K562 (cell line): ENCODE data around the gene ACE. TPM values are rescaled to one million over a fixed set of nuclear protein-coding genes. Genes with fewer than 3 reads are reported as not detected.

Source experiments
- ATAC-seq: fragments of 200-7000 bp; cut with Tn5 transposase; 3 replicates; pipeline ENCODE4 v1.9.1; 2020; ENCODE audit warnings: moderate library complexity
- BruUV-seq: library from RNA; stranded (reverse); fragments of 400-500 nt; replicated peaks from 2 replicates; lab custom pipeline; 2021; lab: Mats Ljungman, UMichigan
- CTCF ChIA-PET: fragments of 300-600 bp; formaldehyde crosslinking; extraction: SDS; loops from one replicate; lab custom pipeline; 2021; ENCODE audit warnings: low intra/inter-chr PET ratio; lab: Yijun Ruan, JAX
- POLR2A ChIA-PET: fragments of 300-600, 350-650 bp; sonication (Branson Sonifier 250); formaldehyde crosslinking; extraction: SDS; loops from one replicate; lab custom pipeline; 2021; ENCODE audit warnings: antibody characterized with exemption, inconsistent platforms; lab: Yijun Ruan, JAX
- DNase-seq, 4 experiments: peaks; one replicate each; pipeline versions ENCODE4 v3.0.0 to v3.0.0-alpha.2; 2011 to 2018; ENCODE audit warnings: low spot score in 3 of 4, mixed read lengths in 3 of 4; ENCODE audit errors: extremely low read depth in 1 of 4
- FAIRE-seq: peaks from 2 replicates; lab custom pipeline; 2011; peaks lifted over from hg19 to GRCh38; lab: Jason Lieb, UNC
- H2AFZ ChIP-seq: 2 replicates; pipeline ENCODE4 v1.6.0; 2011; ENCODE audit warnings: low read depth, low read length, control low read depth, inconsistent platforms
- H3K27ac ChIP-seq: fragments of 200-600 bp; 3 replicates; pipeline ENCODE4 v1.8.0; 2011; ENCODE audit warnings: low read depth, mild to moderate bottlenecking, control low read depth, inconsistent platforms, low read length, moderate library complexity, mixed read lengths; ENCODE audit errors: extremely low read depth
- H3K27me3 ChIP-seq, 2 experiments: fragments of 300-600 bp in 1 of 2; 2 replicates in 1 of 2; 3 replicates in 1 of 2; pipeline versions ENCODE4 v1.6.0 to v1.8.0; 2011; ENCODE audit warnings: inconsistent platforms in 2 of 2, low read length in 2 of 2, mild to moderate bottlenecking in 1 of 2, mixed read lengths in 1 of 2, moderate library complexity in 1 of 2; ENCODE audit not compliant: control insufficient read depth in 2 of 2, insufficient read depth in 2 of 2
- H3K36me3 ChIP-seq: fragments of 300-600 bp; 3 replicates; pipeline ENCODE4 v1.8.0; 2011; ENCODE audit warnings: mild to moderate bottlenecking, low read length, inconsistent platforms; ENCODE audit not compliant: control insufficient read depth, insufficient read depth
- H3K4me1 ChIP-seq, 2 experiments: fragments of 200-600 bp in 1 of 2; replicated peaks in 1 of 2; 2 replicates in 1 of 2; 3 replicates in 1 of 2; pipeline versions ENCODE4 v1.5.1 to v1.8.0; 2011; ENCODE audit warnings: inconsistent platforms in 2 of 2, low read length in 2 of 2, mild to moderate bottlenecking in 1 of 2, mixed read lengths in 1 of 2, moderate library complexity in 1 of 2; ENCODE audit not compliant: control insufficient read depth in 2 of 2, insufficient read depth in 2 of 2
- H3K4me2 ChIP-seq: 2 replicates; pipeline ENCODE4 v1.6.1; 2011; ENCODE audit warnings: low read length, control low read depth, inconsistent platforms, mixed read lengths; ENCODE audit not compliant: insufficient read depth
- H3K4me3 ChIP-seq: fragments of 200-600 bp; sonication (generic), shearing (Covaris generic); 2 replicates; pipeline ENCODE4 v1.5.1; 2016; ENCODE audit warnings: control low read depth, inconsistent platforms
- H3K79me2 ChIP-seq: fragments of 200-600 bp; 3 replicates; pipeline ENCODE4 v1.8.0; 2011; ENCODE audit warnings: low read length, inconsistent platforms; ENCODE audit not compliant: control insufficient read depth, insufficient read depth
- H3K9ac ChIP-seq, 2 experiments: 2 replicates each; pipeline versions ENCODE4 v1.6.0 to v1.6.1; 2011; ENCODE audit warnings: low read depth in 2 of 2, low read length in 2 of 2, control low read depth in 1 of 2, inconsistent platforms in 1 of 2, mild to moderate bottlenecking in 1 of 2, mixed read lengths in 1 of 2; ENCODE audit not compliant: insufficient read depth in 1 of 2
- H3K9me1 ChIP-seq: one replicate; pipeline ENCODE4 v1.6.0; 2011; ENCODE audit warnings: inconsistent platforms, mild to moderate bottlenecking, low read length, moderate library complexity; ENCODE audit not compliant: control insufficient read depth, insufficient read depth
- H3K9me3 ChIP-seq: replicated peaks from 2 replicates; pipeline ENCODE4 v1.5.1; 2011; ENCODE audit warnings: low read depth, low read length, inconsistent platforms; ENCODE audit not compliant: control insufficient read depth, insufficient read depth
- H4K20me1 ChIP-seq: replicated peaks from 2 replicates; pipeline ENCODE4 v1.6.1; 2011; ENCODE audit warnings: low read length, inconsistent platforms, mixed read lengths; ENCODE audit not compliant: control insufficient read depth, insufficient read depth
- ARID1B ChIP-seq: fragments of 450-650 bp; IDR thresholded peaks from 2 replicates; pipeline ENCODE4 v1.6.1; 2016; ENCODE audit warnings: antibody characterized with exemption, mild to moderate bottlenecking, inconsistent platforms
- ATF3 ChIP-seq, 2 experiments: fragments of 450-650 bp in 1 of 2; sonication (generic) in 1 of 2; formaldehyde crosslinking in 1 of 2; IDR thresholded peaks in 1 of 2; conservative IDR thresholded peaks in 1 of 2; 2 replicates each; pipeline versions ENCODE4 v1.6.1 to v1.8.1; 2016 to 2023; ENCODE audit warnings: mild to moderate bottlenecking in 2 of 2, moderate library complexity in 2 of 2, inconsistent platforms in 1 of 2, missing genetic modification reagents in 1 of 2
- CEBPG ChIP-seq, 3 experiments: fragments of 200-800 bp in 1 of 3; sonication (Bioruptor generic) in 1 of 3; sonication (generic) in 1 of 3; formaldehyde crosslinking in 1 of 3; IDR thresholded peaks in 2 of 3; conservative IDR thresholded peaks in 1 of 3; 2 replicates each; pipeline versions ENCODE4 v1.6.1 to v1.8.0; 2016 to 2022; ENCODE audit warnings: missing compliant biosample characterization in 2 of 3, missing genetic modification characterization in 2 of 3, mild to moderate bottlenecking in 1 of 3, missing genetic modification reagents in 1 of 3
- DIDO1 ChIP-seq: fragments of 450-650 bp; IDR thresholded peaks from 2 replicates; pipeline ENCODE4 v1.6.1; 2016; ENCODE audit warnings: low read depth, missing biosample characterization, missing genetic modification characterization
- EGR1 ChIP-seq: fragments of 450-650 bp; conservative IDR thresholded peaks from 2 replicates; pipeline ENCODE4 v1.6.1; 2017; ENCODE audit warnings: mild to moderate bottlenecking
- FOSL1 ChIP-seq: fragments of 200-800 bp; sonication (Bioruptor generic); conservative IDR thresholded peaks from 2 replicates; pipeline ENCODE4 v1.6.1; 2016; ENCODE audit warnings: missing genetic modification characterization, missing compliant biosample characterization
- JUND ChIP-seq, 2 experiments: IDR thresholded peaks; 2 replicates in 1 of 2; 3 replicates in 1 of 2; pipeline ENCODE4 v1.6.1; 2011; ENCODE audit warnings: borderline replicate concordance in 2 of 2, low read depth in 2 of 2, low read length in 2 of 2, improper control_type of control experiment in 1 of 2, missing biosample characterization in 1 of 2, missing genetic modification characterization in 1 of 2, missing genetic modification reagents in 1 of 2
- ZBTB34 ChIP-seq: fragments of 250-450 bp; sonication (Bioruptor Pico); IDR thresholded peaks from 2 replicates; pipeline ENCODE4 v1.8.0; 2021; ENCODE audit warnings: mild to moderate bottlenecking, moderate library complexity
- ZNF584 ChIP-seq: fragments of 200-800 bp; sonication (Bioruptor generic); IDR thresholded peaks from 2 replicates; pipeline ENCODE4 v1.6.1; 2016; ENCODE audit warnings: low read depth, mild to moderate bottlenecking, missing genetic modification characterization, missing compliant biosample characterization
- ZNF740 ChIP-seq, 3 experiments: fragments of 200-800 bp in 1 of 3; sonication (Bioruptor generic) in 1 of 3; sonication (generic) in 1 of 3; formaldehyde crosslinking in 1 of 3; IDR thresholded peaks; 2 replicates each; pipeline versions ENCODE4 v1.6.1 to v1.8.0; 2016 to 2022; ENCODE audit warnings: mild to moderate bottlenecking in 2 of 3, missing compliant biosample characterization in 2 of 3, missing genetic modification characterization in 2 of 3, missing genetic modification reagents in 1 of 3
- WGBS: fragments of 100-300 bp; shearing (Covaris generic); methylation state at CpG from one replicate; pipeline ENCODE4 v1.1.6; 2016; ENCODE audit warnings: low coverage, mixed read lengths; ENCODE audit not compliant: insufficient coverage; ENCODE audit errors: missing lambda C conversion rate; 5-methylcytosine and 5-hydroxymethylcytosine counted together
- in situ Hi-C: fragments of 300-500 bp; cut with MboI; formaldehyde crosslinking; loops from 4 replicates; pipeline ENCODE4 v1.15.0; 2018; ENCODE audit warnings: inconsistent platforms, mixed read lengths
- intact Hi-C: fragments of 100-400 bp; cut with micrococcal nuclease; formaldehyde crosslinking; loops from 2 replicates; pipeline ENCODE4 v1.14.2; 2022
- polyA plus RNA-seq, 8 experiments: library from polyadenylated mRNA; depleted of rRNA in 4 of 8; stranded (reverse) in 5 of 8; unstranded in 3 of 8; fragments of >200 nt; fragmentation: Nextera tagmentation in 2 of 8; fragmentation: Illumina TruSeq in 1 of 8; extraction: Ambion mirVana in 2 of 8; extraction: Trizol in 1 of 8; gene quantifications; 2 replicates each; pipeline versions ENCODE4 v1.2.1 to v1.2.3, GENCODE V29; 2011 to 2014; ENCODE audit warnings: inconsistent platforms in 1 of 8, missing spikeins in 1 of 8
- total RNA-seq, 7 experiments: library from RNA; depleted of rRNA in 6 of 7; stranded (reverse); fragments of >200 nt in 6 of 7; fragmentation: Illumina TruSeq in 2 of 7; extraction: Trizol in 2 of 7; gene quantifications; 2 replicates each; pipeline versions ENCODE4 v1.2.1 to v1.2.3, GENCODE V29; 2011 to 2021; ENCODE audit warnings: low replicate concordance in 1 of 7
- TF ChIP-seq, protein P1 (sequence below): fragments of 450-650 bp; formaldehyde crosslinking; IDR thresholded peaks from 2 replicates; pipeline ENCODE4 v1.4.0; 2020; ENCODE audit warnings: mild to moderate bottlenecking

Gene ACE
- total and polyA plus RNA-seq, 9 of the 15 experiments (the other 6 are each of a cell fraction or from before 2014, with no cell fraction given) = 0.07 to 2.5 (median 0.47) TPM; not detected in 1

DNA sequence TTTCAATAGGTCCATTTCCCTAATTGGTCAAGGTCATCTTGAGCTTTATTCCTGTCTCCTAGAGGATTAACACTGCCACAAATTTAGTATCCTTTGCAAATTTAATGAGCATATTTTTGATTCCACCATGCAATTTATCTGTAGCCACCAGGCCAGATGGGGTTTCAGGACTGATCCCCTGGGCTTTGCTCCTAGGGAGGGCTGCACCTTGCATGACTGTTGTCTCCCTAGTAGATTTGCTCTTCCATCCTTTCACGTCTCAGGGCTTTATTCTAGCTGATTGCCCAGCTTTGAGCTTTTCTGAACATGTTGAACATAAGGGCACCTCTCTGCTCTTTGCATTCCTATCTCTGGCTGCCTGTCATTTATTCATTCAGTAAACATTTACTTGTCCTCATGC lies 38.6 kb downstream of the ACE start (continued):
- TF ChIP-seq ZNF740 (CRISPR knock-in tag; IDR thresholded peaks at IDR 0.05) (no peak), ZNF740 (tag; IDR thresholded peaks at IDR 0.05) (no peak)
- TF ChIP-seq, protein P1, sequence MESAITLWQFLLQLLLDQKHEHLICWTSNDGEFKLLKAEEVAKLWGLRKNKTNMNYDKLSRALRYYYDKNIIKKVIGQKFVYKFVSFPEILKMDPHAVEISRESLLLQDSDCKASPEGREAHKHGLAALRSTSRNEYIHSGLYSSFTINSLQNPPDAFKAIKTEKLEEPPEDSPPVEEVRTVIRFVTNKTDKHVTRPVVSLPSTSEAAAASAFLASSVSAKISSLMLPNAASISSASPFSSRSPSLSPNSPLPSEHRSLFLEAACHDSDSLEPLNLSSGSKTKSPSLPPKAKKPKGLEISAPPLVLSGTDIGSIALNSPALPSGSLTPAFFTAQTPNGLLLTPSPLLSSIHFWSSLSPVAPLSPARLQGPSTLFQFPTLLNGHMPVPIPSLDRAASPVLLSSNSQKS (CRISPR knock-in tag) = no peak

- CTCF ChIA-PET = no interaction called here
- Histone ChIP-seq H3K27me3 (peaks cover 14 to 28% of the 10 kb centered on the region in 2 experiments; a peak in 3 of 5 replicates), H3K4me2 (no peak overlapping the region)
- TF ChIP-seq ZBTB34 (CRISPR knock-in tag) (no peak), ATF3 (IDR thresholded peaks at IDR 0.05) (peak; percentile 71), ATF3 (CRISPR knock-in tag; conservative IDR thresholded peaks at IDR 0.05) (no peak), JUND (IDR thresholded peaks at IDR 0.05; ENCODE audit: borderline replicate concordance, low read depth, low read length) (peak; percentile 42; the same call in 1 of the 2 replicates), JUND (tag; IDR thresholded peaks at IDR 0.05; ENCODE audit: borderline replicate concordance, low read depth, low read length) (no peak), FOSL1 (tag) (peak; percentile 58), EGR1 (peak; percentile 63), CEBPG (CRISPR knock-in tag; IDR thresholded peaks at IDR 0.05) (no peak), CEBPG (tag; conservative IDR thresholded peaks at IDR 0.05 in 1 of 2, IDR thresholded peaks at IDR 0.05 in 1 of 2) (0 out of 4 replicates have a peak, but pooled peaks of 1 of the 2 experiments have one; percentile 52), DIDO1 (tag) (no peak), ZNF584 (CRISPR knock-in tag) (no peak), ARID1B (no peak; the same call in 1 of the 2 replicates)
These were observed 40.3 kb downstream of the ACE start for GRCh38 chr17:63516910-63517824.

More at GRCh38 chr17:63516910-63517824, 40.3 kb downstream of the ACE start:
- POLR2A ChIA-PET = interaction anchor here (0.5 kb wide), 1 partner anchor 59 kb away, joined by 5 read pairs; no protein-coding TSS in a partner anchor
- FAIRE-seq (no peak), DNase-seq (no peak), ATAC-seq (no peak; the same call in 2 of the 3 replicates)
- no peaks in the 10 kb centered on the region; a peak in 1 of 5 replicates for H3K4me1 ChIP-seq
- no peaks in the 10 kb centered on the region for H3K36me3 ChIP-seq
- no TSS peak for BruUV-seq
- H3K9ac ChIP-seq = no peak overlapping the region
- H3K9me1 ChIP-seq = no peaks in the 10 kb centered on the region
- in situ Hi-C loops (no loop called here), intact Hi-C loops (no loop called here)
- no peaks in the 10 kb centered on the region for H3K9me3 ChIP-seq
- no peak overlapping the region for H2AFZ ChIP-seq
- 0 out of 2 replicates have a peak, but pooled peaks cover 5% of the 10 kb centered on the region for H4K20me1 ChIP-seq
- WGBS = under 1% methylated on average over 6 of the region's 6 CpGs
- no peak overlapping the region for H3K27ac ChIP-seq
- no peak overlapping the region for H3K4me3 ChIP-seq
- H3K79me2 ChIP-seq = no peaks in the 10 kb centered on the region
